AG20443 (cell line): Measurements from ENCODE around the gene GNAZ.
A peak's percentile ranks its signal among the peaks of the same experiment; 100 is the strongest.

Experiments used
- DNase-seq: peaks from one replicate; pipeline ENCODE4 v3.0.0; 2012; ENCODE audit warnings: low spot score, mixed read lengths

GNAZ gene

DNA sequence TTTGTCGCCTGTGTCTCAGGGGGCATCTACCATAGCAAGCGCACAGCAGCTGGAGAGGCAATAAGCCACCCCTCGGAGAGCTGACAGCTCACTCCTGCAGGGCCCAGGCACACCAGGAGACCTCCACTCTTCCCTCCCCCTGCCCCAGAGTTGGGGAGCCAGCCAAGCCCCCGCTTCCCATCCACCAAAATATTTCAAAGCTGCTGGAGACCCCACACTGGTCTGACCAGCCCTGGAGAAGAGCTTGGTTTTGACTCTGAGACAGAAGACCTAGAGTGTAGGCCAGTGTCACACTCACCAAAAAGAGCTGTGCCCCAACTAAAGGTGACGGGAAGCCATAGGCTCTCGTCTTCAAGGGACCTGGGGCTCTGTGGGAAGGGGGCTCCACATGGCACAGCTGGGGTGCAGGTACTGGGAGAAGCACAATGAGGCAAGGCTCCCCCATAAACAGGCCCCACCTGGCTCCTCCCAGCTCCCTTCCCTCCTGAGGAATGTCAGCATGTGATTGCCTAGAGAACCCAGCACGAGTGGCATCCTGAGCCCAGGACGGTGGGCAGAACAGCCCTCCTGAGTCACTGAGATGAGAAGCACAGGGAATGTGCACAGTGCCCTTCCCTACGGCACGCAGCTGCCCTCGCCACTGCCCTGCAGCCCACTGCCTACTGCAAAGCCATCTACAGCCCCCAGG is 5.8 kb upstream of the GNAZ start:
- no peak for DNase-seq

DNA sequence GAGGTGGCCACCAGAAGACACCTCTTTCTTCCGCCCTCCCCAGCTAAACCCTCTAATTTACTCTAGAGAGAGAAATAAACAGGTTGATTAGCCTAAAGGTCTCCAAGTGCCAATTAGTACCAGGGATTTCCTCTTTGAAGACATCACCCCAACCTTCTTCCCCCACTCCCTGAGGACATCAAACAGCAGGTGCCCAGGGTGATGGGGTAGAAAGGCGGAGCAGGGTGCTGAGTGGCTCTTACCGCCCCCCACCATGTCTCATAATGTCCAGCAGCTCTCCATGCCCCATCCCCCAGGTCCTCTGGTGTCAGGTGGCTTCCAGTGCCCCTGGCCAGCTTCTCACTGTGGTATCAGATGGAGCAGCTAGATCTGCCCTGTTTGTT is 5.3 kb upstream of the GNAZ start:
- no peak for DNase-seq

DNA sequence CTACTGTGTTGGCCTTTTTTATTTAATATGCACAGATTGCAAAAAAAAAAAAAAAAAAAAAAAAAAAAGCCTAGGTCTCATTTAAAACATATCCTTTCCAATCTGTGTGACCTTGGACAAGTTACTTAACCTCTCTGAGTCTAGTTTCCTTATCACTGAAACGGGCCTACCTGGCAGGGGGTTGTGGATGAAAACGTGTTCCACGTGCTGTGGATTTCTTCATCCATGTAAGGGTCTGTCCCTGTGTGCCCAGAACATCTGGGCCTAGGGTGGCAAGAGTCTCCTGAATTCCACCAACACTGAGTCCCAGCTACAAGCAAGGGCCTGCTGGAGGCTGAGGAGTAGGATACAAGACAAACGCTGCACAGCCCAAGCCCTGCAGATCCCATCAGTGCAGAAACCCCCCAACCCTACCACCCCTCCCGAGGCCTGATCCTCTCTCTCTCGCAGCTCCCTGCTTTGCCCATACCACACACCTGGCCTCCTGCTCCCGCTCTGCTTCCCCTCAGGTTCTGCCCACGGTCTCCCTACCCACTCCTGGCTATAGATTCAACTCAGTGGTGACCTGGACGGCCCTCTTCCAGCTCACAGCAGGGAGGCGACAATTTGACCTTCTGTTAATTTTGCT is 4.7 kb upstream of the GNAZ start:
- no peak for DNase-seq

DNA sequence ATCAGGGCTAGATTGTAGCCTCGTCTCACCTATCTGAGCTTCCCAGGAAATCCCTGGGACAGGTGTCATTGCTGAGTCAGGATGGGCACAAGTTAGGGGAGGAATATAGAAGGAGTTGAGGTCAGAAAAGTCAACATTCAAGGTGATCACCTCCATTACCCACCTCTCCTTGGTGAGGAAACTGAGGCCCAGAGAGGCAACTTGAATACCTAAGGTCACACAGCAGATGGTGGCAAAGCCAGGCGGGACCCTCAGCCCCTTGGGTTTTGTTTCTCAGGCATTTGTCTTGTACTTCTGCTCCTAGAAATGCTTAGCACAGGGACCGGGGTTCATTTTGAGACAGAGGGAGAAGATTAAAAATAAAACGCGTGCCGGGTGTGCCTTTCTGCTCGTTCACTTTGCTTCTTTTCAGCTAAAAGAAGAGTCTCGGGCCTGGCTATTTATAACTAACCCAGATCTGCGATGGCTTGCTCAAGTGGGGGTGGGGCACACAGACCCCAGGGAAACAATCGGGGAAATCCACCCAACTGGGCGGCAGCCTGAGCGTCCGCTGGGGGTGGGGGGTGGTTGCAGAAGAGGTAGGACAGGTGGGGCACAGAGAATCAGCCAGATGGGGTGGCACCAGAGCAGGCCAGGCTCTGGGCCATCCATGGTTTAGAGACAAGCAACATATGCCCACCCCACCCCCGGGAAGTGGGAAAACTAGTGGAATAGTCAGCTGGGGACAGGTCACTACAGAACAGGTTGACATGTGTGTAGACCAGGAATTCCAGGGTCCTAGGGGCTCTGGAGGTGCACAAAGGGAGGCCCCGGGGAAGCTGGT is 3.9 kb upstream of the GNAZ start:
- DNase-seq = no peak

DNA sequence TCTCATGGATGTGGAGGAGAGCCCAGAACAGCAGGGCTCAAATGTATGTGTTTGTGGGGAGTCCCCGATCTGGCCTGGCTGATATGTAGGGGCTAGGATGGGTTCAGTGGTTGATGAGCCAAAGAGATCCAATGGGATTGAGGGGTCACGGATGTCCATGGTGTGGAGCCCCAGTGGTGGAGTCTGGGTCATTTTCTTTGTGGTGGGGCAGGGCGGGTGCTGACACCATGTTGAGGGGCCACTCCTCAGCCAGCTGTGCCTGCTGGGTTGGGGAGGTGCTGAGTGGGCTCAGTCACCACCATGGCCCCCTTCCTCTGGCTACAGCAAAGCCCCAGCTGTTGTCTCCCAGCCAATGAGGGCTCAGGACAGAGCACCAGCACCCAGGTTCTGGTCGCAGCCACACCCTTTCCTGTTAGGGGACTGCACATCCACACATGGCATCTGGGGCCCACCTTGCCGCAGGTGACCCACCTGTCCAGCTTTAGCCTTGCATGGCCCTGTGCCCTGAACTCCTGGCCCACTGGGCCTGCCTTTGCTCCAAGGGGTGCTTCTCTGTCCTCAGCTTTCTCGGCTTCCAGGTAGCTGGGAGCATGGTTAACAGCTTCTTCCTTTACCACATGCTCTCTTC is 3.2 kb upstream of the GNAZ start:
- DNase-seq = no peak

DNA sequence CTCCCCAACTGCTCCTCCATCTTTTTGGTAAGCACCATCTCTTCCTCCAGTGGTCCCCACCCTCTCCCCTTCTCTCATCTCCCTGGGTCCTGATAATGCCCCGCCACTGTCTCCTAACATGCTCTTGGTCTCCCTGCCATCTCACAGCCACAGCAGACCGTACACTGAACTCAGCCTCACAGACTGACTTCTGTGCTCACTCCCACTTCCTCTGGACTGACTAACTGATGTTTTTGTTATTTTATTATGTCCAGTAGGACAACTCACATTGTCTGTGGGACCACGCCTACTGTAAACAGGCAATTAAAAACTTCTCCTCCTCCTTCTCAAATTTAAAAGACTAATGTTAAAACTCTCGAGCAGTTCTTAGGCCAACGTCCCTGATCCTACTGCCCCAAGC is 2.6 kb upstream of the GNAZ start:
- no peak for DNase-seq

DNA sequence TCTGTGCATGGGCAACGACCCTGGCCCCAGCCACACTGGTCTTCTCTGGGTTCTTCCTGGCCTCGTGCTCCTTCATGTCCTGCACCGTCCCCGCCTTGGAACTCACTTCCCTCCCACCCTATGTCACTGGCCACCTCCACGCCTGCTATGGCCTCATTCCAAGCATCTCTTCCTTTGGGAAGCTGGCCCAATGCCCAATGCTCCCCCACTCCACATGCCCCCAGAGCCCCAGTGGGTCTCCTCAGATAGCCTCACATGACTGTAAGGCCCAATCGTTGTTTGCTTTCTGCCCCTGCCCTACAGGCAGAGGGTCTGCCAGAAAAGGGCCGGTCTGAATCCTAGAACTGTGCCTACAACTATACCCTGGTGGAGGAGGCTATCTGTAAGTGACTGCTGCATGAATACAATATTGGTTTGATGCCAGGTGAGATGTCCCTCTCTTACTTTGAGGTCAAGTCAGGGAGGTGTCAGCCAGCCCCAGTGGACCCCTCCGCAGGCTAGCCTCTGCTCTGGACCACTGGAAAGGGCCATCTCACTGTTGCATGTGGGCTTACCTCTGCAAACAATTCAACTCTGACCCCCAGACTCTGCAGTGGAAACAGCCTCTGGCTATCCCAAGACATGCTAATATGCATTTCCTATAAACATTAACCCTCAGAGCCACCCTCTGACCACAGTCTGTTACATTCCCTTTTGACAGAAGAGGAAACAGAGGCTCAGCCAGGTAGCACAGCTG is 2.1 kb upstream of the GNAZ start:
- no peak for DNase-seq

DNA sequence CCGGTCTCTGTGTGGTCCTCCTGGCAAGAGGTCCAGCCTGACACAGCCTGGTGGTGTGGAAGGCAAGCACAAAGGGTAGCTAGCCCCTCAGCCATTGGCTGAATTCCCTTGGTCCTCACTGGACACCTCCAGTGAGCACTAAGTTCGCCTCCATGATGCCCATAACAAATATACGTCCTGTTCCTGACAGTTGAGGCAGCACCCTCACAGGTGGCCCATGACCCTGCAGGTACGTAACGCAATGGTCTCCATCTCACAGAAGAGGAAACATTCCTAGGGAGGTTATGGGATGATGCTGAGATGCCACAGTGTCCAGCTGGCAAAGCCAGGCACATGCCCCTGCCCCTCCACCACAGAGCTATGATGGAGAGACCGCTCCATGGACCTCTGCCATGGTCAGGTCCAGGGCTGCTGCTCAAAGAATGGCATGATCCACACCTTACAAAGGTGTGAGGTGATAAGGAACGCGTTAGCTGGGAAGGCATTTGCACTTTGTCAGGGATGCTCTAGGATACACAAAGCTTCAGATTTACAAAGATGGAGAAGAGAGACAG is 1.4 kb upstream of the GNAZ start:
- no peak for DNase-seq

DNA sequence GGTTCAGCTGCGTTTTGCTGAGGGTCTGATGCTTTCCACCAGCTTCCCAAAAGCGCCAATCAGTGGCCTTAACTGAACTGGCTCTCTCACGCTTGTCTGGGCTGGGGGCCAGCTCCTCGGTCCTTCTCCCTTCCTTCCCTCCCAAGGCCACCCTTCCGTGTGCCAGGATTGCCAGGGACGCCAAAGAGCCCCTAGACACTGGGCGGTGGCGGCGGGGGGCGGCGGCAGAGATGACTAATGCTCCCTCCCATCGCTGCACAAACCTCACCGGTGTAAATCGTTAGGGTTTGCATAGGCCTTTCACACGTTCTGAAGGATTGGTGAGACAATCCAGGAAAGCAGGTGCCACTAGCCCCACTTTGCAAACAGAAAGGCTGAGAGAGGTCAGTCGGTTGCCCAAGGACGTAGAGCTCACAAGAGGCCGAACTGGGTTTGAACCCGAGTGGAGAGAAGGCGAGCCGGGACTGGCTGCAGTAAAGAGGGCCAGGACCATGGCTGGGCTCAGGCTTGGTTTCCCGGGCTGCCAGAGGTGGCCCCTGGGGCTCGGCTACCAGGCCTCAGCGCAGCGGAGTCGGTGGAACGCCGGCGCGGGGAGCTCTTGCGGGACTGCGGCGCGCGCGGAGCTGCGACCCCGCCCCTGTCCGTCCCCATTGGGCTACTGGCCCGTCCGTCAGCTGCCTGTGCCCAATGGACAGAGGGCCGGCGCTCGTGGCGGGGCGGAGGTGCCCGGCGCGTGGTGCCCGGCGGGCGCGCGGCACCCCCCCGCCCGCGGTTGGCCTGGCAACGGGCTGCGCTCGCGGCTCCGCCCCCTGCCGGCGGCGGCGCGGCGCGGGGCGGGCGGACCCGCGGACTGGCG is 589 bp upstream of the GNAZ start:
- DNase-seq = peak; percentile 98

DNA sequence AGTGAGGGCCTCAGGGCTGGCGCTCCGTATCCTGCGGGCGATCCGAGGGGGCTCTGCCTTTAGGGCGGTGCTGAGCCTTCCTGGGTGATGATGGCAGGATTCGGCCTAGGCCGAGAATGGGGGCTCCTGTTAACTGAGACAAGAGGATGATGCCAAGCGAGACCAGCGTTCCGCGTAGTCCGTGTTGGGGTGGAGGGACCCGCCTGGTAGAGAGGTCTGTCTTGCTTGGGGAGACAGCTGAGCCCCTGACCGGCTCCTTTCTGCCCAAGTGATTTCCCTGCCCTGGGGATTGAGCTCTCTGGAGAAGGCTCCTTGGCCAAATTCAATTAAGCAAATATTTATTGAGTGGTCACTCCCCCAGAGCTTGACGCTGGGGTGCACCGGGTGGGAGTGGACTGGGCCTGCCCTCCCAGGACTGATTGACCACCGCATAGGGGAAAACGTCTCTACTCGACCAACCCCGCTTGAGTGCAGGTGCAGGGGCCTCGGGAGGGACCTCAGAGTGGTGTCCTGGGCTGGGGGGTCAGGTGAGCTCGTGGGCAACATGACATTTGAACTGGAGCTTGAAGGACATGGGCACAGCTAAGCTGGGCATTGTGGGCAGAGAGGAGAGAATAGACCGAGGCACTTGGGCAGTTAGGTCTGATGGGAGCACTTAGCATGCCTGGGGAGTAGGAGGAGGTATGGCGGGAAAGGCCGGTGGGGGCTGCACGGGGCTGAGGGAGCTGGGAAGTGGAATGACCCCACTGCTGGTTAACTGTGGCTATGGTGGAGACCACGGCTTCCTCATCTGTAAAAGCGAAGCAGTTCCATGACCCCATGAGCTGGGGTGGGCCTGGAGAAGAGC is 1.1 kb downstream of the GNAZ start:
- no peak for DNase-seq

DNA sequence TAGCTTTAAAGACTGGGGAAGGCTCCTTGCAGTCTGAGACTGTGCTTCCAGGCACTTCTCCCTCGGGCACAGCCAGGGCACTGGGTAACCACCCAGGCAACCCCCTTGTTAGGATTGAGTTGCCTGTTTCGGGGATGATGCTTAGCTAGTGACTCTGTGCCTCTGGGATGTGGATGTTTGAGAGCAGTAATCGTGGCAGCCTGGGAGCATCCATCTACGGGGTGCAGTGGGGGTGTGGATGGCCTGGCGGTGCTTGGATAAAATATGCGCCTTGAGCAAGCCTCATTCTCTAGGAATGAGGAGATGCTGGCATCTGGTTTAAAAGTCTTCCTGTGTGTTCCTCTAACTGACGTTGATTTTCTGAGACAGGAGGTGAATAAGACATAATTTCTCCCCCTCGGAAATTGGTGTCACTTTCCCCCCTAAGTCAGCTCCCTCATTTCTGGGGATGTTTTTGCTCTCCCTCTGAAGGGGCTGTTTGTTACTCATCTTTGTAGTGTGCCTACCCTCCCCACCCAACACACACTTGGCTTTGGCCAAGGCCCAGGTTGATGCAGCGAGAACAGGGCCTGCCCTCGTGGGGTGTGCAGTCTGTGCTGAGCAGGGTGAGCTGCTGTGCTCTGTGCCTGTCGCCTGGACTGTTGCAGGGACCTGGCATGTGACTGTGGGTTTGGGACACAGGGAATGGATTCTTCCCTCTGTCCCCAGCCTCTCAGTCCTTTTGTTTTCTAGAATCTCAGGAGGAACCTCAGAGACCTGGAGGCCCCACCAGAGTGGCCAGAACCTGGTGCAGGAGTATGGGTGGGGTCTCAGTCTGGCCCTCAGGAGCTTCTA is 2.0 kb downstream of the GNAZ start:
- DNase-seq = peak; percentile 42

DNA sequence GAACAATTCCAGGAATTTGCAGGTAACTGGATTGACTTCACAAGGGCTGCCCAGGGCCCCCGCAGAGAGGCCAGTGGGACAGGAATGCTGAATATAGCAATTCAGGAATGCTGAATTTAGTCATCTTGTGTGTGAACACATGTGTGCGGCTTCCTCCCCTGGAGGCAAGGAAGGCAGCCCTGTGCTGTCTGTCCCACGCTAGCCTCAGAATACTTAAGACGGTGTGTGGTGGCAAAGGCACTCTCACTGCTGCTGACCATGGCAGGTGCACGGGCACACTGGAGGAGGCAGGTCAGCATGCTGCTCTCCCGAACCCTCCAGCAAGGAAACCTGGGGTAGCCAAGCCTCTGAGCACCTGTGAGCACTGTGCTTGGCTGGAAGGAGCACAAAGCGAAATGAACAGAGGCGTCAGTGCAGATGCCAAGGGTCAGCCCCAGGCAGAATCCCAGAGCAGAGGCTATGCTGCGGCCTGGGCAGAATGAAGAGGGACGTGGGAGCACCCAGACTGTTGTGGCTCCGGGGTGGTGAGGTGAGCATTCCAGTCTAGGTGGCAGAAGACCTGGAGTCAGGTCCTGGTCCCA is 2.7 kb downstream of the GNAZ start:
- DNase-seq = no peak

DNA sequence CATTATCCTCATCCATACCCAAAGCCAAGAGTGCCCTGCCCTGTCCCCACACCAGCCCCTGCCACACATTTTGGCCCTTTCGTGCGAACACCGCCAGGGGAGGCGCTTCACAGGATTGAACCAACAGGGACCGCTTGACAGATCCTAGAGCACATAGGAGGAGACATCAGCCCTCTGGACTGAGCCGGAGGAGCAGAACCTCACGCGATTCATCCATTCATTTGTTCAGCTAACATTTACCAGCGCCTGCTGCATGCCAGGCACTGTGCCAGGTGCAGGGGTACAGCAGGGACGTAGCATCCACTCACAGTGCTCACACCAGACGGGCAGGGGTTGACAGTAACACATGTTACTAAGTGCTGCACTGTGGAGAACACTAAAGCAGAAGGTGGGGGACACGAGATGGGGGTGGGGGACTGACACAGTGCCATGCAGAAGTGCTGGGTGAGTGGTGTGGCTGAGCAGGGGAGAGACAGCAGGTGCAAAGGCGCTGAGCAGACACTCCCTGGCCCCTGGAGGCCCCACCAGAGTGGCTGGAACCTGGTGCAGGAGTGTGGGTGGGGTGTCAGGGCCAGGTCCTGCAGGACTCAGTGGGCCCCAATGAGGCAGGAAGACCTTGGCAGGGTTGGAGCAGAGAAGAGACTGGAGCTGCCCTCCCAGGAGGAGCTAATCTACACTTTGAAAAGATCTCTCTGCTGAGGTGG is 3.4 kb downstream of the GNAZ start:
- DNase-seq = no peak

DNA sequence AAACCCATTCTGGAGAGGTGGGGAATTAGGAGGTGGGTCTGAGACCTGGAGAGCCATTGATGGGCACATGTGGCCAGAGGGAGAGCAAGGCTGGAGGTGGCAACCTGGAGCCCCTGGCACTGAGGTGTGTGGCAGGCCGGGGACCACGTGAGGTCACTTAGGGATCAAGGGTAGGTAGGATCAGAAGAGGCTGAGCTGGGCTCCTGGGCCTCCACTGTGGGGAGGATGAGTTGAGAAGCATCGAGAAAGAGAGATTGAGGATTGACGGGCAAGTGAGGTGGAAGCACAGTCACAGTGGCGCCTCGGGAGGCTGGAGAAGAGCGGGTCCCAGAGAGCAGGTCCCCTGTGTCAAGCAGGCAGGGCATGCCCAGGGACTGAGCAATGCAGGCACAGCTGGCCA is 4.1 kb downstream of the GNAZ start:
- no peak for DNase-seq

DNA sequence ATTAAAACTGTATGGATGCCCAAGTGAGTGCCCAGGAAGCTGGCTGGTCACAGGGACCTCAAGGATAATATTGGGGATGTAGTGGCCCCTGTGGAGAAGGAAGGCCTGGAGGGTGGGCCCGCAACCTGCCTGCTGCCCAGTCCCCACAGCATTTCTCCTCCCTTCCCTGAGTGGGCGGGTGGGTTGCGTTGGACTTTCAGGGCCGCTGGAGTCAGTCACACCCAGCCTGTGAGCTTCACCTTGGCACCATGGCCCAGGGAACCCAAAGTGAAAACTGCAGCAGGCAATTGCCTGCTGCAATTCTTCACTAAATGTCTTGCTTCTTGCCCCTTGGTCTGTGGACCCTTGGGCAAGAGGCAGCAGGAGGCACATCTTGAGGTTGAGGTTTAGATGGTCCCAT is 4.7 kb downstream of the GNAZ start:
- DNase-seq = no peak

DNA sequence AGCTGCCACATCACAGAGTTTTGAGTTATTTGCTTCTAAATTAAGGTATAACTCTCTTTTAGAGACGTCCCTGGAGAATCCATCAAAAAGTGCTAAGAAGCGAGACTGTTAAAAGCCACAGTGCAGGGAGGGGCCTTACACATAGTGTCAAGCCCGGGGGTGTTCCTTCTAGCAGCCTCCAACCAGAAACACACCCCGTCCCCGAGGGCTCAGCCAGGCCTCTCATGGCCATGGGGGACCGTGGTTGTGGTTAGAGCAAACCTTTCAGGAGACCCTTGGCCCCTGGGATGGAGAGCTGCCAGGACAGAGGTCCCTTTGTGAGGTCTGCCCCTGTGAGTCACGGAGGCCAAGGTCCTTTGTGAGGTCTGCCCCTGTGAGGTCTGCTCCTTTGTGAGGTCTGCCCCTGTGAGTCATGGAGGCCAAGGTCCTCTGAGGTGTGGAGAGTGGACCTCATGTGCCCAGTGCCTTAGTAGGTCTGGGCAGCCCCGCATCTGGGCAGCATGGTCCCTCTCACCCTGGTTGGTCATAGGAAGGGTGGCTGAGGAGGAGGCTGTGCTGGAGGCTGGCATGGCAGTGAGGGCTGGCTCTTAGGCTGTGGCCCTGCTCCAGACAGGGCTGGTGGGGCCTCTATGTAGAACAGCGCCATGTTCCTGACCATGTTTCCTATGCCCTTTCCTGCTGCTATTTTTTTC is 5.4 kb downstream of the GNAZ start:
- DNase-seq = no peak

DNA sequence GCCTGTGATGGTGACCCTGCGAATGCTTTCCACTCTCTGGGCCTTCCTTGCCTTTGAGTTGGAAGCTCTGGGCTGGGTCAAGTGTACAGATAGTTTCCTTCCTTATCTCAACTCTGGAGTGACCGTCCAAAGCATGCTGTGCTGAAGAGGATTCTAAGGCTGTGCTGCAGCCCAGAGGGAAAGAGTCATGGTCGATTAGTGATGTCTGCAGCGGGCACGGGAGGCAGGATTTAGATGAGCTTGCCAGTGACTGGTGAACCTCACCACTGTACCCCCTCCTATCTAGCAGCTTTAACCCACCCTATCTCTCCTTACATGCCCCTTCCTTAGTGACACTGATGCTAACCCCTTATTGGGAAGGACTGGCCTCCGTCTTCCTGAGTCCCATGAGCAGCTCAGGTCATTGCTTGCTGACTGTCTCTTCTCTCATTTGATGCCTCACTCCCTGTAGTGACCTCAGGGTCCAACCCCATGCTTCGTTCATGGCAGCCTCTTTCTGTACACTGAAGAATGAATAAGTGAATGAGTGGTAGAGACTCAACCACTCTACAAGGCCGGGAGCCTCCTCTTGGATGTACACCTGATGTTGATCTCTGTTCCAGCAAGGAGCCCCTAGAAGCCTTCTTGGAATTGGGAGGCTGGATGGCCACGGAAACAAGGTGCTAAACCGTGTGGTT is 6.7 kb downstream of the GNAZ start:
- no peak for DNase-seq
